NOMO-1 (cell line): ENCODE measurements around the gene WWP2.
"Not testable (repeated sequence)": the region's sequence is repeated elsewhere in the genome, so short reads cannot be mapped to it uniquely, and the experiment has no call there.

Source experiments
- DNase-seq, 2 experiments: peaks; one replicate each; lab custom pipeline; 2025; ENCODE audit not compliant: unreplicated experiment in 2 of 2; lab: John Stamatoyannopoulos, UW

The WWP2 gene

DNA sequence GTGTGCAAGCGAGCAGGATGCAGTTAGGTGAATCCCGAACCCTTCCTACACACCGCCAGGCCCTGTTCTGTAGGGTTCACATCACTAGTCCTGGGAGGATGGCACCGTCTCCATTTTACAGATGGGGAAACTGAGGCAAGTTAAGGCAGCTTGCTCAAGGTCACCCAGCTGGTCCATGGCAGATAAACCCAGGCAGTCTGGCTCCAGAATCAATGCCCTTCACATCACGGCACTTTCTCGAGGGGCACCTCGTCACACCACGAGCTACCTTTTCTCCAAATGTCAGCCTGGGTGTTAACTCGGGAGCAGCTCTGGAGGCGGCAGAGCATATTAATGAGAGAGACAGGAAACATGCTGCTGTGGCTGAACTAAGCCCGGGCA, 16.9 kb upstream of the WWP2 start:
- DNase-seq = no peak

DNA sequence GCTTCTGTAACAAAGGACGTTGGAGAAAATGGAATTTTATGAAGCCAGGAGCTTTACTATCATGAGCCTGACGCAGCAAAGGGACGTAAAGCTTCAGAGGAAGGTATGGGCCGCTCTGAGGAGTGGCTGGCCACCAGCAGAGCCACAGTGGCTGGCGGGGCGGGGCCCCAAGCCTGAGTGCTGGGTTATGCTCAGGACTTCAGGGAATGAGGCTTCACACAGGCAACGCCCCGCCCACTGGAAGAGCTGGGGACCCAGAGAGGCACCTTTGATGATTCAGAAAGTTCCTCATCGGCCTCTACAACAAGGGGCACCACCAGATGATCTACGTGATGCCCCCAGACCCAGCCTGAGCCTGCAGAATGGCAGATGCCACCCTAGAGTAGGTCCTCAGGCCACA, 16.2 kb upstream of the WWP2 start:
- DNase-seq = no peak

DNA sequence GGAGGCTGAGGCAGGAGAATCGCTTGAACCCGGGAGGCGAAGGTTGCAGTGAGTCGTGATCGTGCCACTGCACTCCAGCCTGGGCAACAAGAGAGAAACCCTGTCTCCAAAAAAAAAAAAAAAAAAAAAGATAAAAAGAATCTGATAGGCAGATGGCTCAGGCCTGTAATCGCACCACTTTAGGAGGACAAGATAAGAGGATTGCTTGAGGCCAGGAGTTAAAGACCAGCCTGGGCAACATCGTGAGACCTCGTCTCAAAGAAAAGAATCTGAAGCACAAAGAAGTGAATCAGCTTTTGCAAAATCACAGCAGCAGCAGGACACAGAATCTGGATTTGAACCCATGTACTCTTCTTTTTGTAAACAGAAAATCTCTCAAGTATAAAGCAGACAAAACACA, 15.0 kb upstream of the WWP2 start:
- no peak for DNase-seq

DNA sequence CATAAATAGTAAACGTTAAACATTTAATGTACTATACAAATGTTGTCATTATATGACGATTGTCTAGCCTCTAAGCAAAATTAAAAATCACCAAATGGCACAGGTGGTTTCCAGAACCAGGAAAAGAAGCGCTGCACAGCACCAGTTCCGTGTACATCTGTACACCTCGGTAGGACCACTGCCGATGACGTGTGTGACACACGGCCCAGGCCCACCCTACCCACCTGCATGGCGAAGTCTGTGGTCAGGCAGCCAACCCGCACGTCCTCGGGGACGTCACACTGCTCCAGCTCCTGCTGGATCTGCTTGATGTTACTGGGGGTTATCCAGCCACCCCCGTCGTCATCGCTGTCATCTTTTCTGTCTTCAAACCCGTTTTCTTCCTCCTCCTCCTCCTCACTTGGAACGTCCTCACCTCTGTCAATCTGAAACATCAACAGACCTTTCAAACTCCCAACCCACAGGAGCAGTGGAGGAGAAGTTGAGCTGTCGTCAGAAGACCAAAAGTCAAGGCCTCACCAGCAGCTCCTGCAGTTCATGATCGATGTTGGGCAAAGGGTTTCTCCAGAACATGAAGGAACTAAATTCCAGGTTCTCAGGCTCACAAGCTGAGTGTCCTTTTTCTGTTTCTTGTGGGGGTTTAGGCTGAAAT, 13.3 kb upstream of the WWP2 start:
- DNase-seq = no peak

DNA sequence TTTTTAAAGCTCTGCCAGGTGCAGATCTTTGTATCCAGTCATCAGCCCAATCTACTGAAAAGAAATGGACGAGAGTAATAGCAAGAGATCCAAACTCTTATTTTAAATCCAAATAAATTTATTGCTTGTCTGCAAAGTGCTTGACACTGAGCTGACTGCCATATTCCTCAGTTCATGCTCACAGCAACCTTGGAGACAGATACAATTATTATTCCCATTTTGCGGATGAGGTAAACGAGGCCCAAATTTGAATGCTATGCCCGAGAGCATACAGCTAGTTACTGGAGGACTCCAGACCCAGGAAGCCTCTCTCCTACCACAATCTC, 8.0 kb upstream of the WWP2 start:
- no peak for DNase-seq

DNA sequence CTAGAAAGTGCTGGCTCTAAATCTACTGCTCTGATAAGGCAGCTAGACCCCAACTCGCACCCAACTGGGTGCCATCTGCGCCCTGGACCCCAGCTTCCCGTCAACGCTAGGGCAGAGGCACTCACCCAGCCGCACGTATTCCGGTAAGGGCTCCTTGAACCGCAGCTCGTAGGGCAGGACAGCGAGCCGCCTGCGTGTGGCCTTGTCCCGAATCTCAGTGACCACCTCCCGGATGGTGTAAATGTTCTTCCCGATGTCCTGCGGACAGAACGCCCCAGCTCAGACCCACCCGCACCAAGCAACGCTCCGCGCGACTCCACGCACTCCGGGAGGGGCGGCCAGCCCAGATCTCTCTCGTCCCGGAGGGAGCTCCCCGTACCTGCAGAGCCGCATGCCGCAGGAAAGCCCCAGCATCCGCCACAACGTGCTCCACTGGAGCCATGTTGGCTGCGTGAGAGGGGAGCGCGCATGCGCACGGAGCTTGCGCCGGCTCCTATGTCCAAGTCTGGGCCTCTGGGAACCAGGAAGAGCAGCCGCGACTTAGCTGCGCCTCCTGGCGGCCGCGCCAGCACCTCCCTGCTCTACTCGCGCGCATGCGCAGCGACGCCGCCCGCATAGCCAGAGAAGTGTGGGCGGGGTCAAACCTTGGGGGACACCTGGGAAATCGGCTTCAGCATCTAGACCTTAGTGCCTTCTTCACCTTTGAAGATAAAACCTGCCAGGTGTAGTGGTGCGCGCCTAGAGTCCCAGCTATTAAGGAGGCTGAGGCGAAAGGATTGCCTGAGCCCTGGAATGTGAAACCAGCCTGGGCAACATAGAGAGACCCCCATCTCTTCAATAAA, 7.4 kb upstream of the WWP2 start, which contains the start of gene NOB1:
NOB1 (minus strand) TSS at position 458 of the 842 bp plus-strand sequence; CDS start at position 442, 16 bp downstream.
- DNase-seq = peak; percentile 93 to 95

DNA sequence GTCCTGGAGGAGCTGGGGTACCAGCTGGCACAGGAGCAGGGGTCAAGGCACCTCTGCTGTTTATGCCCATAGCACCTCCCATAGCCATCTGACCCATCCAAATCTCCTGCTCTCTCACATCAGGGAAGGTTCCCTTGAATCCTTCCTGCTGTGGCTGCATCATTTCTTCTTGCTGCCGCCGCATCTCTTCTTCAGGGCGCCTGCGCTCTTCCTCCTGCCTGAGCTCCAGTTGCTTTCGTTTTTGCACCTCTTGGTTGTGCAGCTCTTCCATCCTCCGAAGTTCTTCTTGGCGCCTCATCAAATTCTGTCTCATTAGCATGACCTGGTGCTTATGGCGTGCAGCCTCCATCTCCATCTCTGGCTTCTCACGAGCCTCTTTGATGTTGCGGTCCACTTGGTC, 5.4 kb upstream of the WWP2 start:
- no peak for DNase-seq

DNA sequence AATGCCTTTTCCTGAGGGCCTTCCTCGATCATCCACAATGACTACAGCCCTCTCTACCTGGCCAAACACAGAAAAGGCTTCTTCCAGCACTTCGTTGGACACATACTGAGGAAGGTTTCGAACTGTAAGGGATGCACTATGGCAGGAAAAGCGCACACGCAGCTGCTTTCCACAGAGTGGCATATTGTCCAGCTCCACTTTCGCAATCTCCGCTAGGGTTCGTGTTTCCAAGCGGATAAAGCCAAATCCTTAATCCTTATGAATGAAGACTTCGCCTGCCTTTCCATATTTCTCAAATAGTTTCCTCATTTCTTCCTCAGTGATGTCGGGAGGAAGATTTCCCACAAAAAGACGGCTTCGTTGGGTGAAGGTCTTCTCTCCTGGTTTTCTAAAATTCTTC, 4.8 kb upstream of the WWP2 start:
- not testable (repeated sequence) for DNase-seq

DNA sequence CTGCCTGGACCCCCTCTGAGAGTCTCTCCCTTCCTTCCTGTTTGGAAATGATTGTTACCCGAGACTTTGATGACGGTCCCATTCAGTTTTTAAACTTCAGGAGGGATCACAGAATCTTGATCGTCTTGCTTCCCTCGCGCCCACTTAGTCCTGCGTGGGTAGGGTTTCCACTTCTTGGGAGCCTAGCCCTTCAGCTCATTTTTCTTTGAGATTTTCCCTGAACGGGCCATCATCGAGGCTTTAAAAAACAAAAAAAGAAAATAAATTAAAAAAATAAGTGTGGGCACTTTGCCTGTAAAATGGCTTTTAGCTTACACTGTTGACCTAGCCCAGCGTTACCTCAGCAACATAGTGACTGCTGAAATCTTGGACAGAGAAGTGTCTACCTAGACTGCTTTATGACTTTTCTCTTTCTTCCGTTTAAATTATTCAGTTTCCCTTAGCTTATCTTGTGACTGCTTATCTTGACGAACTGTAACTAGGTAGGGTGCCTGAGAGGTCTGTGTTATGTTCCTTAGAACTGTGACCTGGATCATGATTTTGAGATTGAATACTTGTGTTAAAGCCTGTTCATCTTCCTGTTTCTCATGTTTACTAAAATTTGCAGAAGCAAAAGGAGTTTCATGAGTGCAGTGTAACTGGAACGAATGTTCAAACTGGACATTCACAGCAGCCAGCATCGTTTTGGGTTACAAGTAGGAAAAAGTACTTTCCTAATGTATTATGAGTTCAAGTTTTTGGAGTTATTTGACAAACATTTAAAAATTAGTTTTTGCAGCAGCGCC, 874 bp downstream of the WWP2 start:
- peak; percentile 28 to 71 for DNase-seq

DNA sequence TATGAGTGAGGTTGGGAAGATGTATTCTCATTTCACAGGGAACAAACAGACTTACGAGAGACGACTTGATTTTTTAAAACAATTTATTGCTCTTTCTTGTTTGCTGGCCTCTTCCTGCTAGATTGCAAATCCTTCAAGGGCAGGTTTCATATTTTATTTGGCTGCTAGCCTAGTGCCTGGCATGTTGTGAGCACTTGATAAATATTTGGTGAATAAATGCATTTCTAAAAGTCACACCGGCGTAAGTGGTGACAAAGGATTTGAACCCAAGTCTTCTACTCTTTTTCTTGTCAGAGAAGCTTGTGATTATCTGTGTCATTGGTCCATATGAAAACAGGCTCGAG, 1.4 kb downstream of the WWP2 start:
- no peak for DNase-seq

DNA sequence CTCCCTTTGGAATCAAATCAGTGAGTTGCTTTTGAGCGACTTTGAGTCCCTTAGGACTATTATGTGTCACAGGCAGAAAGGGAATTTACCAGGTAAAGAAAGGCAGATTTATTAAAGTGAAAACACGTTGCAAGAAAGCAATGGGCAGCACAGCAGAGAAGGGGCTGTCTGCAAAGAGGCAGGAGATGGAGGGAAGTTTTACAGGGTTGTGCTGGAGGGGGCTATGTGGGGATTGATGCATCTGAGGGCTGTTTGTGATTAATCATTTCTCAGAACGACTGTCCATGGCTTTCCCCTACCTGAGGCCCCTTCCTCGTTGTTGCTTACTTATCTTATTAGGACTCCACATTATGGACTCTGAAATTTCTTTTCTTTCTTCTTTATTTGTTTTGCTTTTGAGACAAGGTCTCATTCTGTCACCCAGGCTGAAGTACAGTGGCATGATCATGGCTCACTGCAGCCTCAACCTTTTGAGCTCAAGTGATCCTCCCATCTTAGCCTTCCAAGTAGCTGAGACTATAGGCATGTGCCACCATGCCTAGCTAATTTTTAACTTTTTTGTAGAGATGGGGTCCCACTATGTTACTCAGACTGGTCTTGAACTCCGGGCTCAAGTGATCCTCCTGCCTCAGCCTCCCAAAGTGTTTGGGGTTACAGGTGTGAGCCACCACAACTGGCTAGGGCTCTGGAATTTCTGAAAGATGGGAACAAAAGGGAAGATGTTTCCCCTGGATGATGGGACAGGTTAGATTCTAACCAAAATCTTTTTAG, 5.5 kb downstream of the WWP2 start:
- no peak for DNase-seq

DNA sequence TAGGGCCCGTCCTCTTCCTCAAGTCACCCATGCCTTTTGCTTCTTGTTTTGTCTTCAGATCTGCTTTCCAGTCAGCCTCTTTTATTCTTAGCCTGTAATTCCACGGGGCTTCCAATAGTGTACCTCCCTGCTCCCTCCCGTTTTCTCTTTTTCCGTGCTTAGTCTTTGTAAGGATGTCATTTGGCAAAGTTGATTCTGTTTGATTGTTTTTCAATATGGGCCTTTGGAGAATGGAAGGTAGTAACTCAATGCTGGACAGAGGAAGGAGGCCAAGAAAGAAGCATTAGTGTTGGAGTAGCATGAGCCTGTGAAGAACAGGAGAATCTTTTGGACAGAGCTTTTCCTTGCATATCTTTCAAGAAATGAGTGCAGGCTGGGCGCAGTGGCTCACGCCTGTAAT, 6.5 kb downstream of the WWP2 start:
- no peak for DNase-seq

DNA sequence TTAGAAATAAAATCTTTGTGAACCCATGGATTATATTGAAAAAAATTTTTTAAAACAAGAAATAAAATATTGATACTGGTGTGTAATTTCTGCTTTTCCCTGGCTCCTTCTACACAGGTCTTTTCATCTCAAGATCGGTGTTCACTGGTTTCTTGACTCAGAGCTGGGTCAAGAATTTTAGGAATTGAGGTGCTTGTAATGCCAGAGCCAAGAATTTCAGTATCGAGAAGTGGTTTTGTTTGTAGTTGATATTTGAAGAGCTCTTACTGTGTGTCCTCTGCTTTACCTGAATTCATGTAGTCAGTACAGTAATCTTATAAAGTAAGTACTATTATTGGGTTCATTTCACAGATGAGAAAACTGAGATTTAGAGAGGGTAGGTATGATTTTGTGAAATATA, 7.3 kb downstream of the WWP2 start:
- no peak for DNase-seq

DNA sequence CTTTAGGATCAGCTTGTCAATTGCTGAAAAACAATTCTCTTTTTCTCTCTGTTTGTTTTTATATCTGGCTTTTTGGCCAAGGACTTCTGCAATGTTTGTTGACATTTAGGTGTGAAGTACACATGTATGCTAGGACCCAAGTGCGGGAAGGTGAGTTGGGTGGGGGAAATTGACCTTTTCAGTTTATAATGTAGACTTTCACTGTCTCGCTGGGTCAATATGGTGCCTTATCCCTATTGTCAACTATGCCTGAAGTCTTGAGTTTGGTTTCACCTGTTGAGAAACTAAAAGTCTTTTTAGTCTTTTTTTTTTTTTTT, 9.5 kb downstream of the WWP2 start:
- DNase-seq = no peak

DNA sequence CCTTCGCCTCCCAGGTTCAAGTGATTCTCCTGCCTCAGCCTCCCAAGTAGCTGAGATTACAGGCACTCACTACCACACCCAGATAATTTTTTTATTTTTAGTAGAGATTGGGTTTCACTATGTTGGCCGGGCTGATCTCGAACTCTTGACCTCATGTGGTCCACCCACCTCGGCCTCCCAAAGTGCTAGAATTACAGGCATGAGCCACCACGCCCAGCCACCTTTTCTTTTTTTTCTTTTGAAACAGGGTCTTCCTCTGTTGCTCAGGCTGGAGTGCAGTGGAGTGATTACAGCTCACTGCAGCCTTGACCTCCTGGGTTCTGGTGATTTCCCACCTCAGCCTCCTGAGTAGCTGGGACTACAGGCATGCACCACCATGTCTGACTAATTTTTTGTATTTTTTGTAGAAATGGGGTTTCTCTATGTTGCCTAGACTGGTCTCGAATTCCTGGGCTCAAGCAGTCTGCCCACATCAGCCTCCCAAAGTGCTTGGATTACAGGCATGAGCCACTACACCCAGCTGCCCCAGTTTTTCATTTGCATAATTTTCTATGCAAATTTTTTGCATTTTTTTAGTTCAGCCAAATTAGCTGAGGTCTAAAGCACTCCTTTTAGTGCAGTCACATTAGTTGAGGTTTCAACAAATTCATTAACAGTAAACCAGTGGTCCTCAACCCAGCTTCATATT, 11.3 kb downstream of the WWP2 start:
- DNase-seq = no peak

DNA sequence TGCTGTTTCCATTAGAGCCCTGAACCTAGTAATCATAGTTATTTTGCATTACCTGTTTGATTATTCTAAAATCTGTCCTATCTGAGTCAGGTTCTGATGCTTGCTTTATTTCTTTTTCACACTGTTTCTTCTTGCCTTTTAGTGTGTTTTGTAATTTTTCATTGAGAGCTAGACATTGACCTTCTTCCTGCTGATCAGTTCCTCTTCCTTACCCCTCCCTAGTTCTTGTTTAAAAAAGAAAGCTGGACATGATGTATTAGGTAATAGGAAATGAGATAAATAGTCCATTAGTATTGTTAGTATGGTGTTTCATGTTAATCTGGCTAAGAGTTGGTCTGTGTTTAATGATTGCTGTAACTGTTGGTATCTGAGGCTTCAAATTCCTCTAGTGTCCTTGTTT, 13.4 kb downstream of the WWP2 start:
- DNase-seq = peak in 1 of 2 experiments; percentile 2

DNA sequence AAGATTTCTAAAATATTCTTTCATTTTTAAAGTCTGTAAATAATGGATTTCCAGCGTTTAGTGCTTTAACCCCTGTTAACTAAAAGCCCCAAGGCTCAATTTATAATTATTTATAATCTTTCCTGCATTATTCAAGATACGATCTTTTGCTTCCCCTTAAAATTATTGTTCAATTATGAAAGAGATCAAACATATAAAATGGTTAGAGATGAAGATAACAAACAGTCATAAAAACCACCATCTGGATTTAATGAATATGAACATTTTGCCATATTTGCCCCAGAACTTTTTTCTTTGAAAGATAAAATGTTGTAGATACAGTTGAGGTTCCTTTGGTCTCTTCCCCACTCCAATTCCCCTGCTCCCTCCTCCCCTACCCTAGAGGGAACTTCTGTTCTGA, 17.6 kb downstream of the WWP2 start:
- no peak for DNase-seq

DNA sequence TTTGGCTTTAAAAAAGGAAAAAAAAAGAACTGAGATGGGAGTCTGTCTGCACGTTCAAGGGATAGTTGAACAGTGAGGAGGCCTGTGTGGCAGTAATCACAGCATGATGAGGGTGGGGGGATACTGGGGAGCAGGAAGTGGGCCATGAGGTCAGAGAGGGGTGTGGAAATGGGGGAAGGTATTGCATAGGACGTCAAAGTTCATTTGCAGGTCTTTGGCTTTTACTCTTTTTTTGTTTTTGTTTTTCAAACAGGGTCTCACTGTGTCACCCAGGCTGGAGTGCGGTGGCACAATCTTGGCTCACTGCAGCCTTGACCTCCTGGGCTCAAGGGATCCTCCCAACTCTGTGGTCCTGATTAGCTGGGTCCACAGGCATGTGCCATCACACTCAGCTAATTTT, 19.0 kb downstream of the WWP2 start:
- no peak for DNase-seq

DNA sequence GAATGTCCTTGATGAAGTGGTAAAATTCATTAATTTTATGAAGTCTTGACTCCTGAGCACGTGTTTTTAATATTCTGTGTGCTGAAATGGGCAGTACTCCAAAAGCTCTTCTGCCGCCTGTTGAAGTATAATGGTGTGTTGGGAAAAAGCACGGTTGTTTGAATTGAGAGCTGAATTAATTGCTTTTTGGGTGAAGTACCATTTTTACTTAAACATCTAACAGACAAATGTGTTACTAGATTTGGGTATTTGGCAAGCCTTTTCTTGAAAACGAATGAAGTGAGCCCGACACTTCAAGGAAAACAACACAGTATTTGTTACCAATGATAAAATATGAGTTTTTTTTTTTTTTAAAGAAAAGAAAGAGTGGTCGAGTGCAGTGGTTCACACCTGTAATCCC, 22.5 kb downstream of the WWP2 start:
- DNase-seq = no peak

DNA sequence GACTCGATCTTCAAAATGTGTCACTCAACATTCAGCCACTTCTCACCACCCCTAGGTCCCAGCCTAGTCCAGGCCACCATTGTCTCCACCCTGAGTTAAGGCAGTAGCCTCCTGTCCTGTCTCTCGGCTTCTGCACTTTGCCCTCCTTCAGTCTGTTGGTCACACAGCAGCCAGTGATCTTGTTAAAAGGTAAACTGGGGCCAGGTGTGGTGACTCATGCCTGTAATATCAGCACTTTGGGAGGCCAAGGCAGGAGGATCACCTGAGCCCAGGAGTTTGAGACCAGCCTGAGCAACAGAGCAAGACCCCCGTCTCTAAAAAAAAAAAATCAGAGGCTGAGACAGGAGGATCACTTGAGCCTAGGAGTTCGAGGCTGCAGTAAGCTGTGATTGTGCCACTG, 25.8 kb downstream of the WWP2 start:
- no peak for DNase-seq

DNA sequence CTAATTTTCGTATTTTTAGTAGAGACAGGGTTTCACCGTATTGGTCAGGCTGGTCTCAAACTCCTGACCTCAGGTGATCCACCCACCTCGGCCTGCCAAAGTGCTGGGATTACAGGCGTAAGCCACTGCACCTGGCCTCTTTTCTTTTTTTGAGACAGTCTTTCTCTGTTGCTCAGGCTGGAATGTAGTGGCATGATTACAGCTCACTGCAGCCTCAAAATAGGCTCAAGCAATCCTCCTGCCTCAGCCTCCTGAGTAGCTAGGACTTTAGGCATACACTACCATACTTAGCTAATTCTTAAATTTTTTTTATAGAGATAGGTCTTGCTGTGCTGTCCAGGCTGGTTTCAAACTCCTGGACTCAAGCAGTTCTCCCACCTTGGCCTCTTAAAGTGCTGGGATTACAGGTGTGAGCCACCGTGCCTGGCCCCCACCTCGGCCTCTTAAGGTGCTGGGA, 29.3 kb downstream of the WWP2 start:
- not testable (repeated sequence) for DNase-seq
